ENCODE measurements around the gene GUK1. TPM values are rescaled to one million over a fixed set of nuclear protein-coding genes. Genes with fewer than 3 reads are reported as not detected.

The GUK1 gene
- total and polyA plus RNA-seq, 2 of the 4 experiments (the other 2 are of a cell fraction) = 465 to 548 TPM

GRCh38 chr1:228112617-228113016 lies 27.5 kb upstream of the GUK1 start:
- no peak overlapping the region for H2BK120ac ChIP-seq (ENCODE audit: low read depth, low read length)
- TF ChIP-seq MXI1 (IDR thresholded peaks at IDR 0.05; ENCODE audit: borderline replicate concordance, low read depth, low read length) = no peak
- no peak for TF ChIP-seq POLR2A (IDR thresholded peaks at IDR 0.05; ENCODE audit: low read depth, low read length)
- TF ChIP-seq USF2 (IDR thresholded peaks at IDR 0.05; ENCODE audit: low read depth, low read length) = no peak
- no peak for TF ChIP-seq RAD21 (IDR thresholded peaks at IDR 0.05; ENCODE audit: low read length)
- TF ChIP-seq CEBPB (IDR thresholded peaks at IDR 0.05; ENCODE audit: low read depth, low read length) = no peak
- TF ChIP-seq CHD1 (IDR thresholded peaks at IDR 0.05; ENCODE audit: low read depth, low read length) = no peak
- no peak for TF ChIP-seq MAZ (IDR thresholded peaks at IDR 0.05; ENCODE audit: borderline replicate concordance, low read depth, low read length)
- no peak for TF ChIP-seq BHLHE40 (IDR thresholded peaks at IDR 0.05; ENCODE audit: low read depth, low read length)
- TF ChIP-seq ELK1 (IDR thresholded peaks at IDR 0.05; ENCODE audit: borderline replicate concordance, low read depth, low read length) = no peak
- TF ChIP-seq CTCF (conservative IDR thresholded peaks at IDR 0.05; ENCODE audit: low read depth, low read length) = no peak
- no peak for TF ChIP-seq MAFK (IDR thresholded peaks at IDR 0.05; ENCODE audit: low read depth, low read length)
- TF ChIP-seq FOS (IDR thresholded peaks at IDR 0.05; ENCODE audit: low read depth, low read length) = no peak
- no peak for TF ChIP-seq NFE2L2 (IDR thresholded peaks at IDR 0.05; ENCODE audit: low read depth, low read length)
- TF ChIP-seq SMC3 (IDR thresholded peaks at IDR 0.05; ENCODE audit: low read depth, low read length) = no peak
- TF ChIP-seq RCOR1 (IDR thresholded peaks at IDR 0.05; ENCODE audit: insufficient replicate concordance, low read length) = no peak
- intact Hi-C loops (cut with micrococcal nuclease) = no loop called here
- no peaks in the 10 kb centered on the region for H3K27me3 ChIP-seq (ENCODE audit: control insufficient read depth, insufficient read depth, low read length)
- ChIA-PET POLR2A (ENCODE audit: unreplicated experiment) (interaction anchor here (0.7 kb wide), 1 partner anchor 22 kb away, joined by 3 read pairs; no protein-coding TSS in a partner anchor), CTCF (interaction anchor here (1.4 kb wide), 1 partner anchor 18 kb away, joined by 5 read pairs; no protein-coding TSS in a partner anchor)
- in situ Hi-C loops (cut with MboI; ENCODE audit: low sequenced_read_pairs) = no loop called here
- no peak overlapping the region for H2BK20ac ChIP-seq (ENCODE audit: low read depth, low read length)
- DNase-seq (no peak), ATAC-seq (ENCODE audit: low read depth) (no peak)
- dilution Hi-C loops (cut with HindIII; ENCODE audit: low sequenced_read_pairs, unreplicated experiment) = no loop called here
- no peak overlapping the region for H2BK15ac ChIP-seq (ENCODE audit: low read depth, low read length)
- H3K4me2 ChIP-seq (ENCODE audit: low read depth, low read length) = no peak overlapping the region
- H3K4me1 ChIP-seq (ENCODE audit: control insufficient read depth, insufficient read depth, low read length) = peaks cover 3% of the 10 kb centered on the region
- no CpG with 5 or more reads among the region's 1 CpG for WGBS, 2 experiments (ENCODE audit: extremely low coverage in 2 of 2, insufficient read length in 1 of 2)
- no peak overlapping the region for H3K4me3 ChIP-seq (ENCODE audit: insufficient read depth, low read depth, low read length)
- H2AK5ac ChIP-seq (ENCODE audit: low read depth, low read length) = no peak overlapping the region
- no peak overlapping the region for H4K91ac ChIP-seq (ENCODE audit: insufficient read depth, low read depth, low read length)
- H3K18ac ChIP-seq (ENCODE audit: low read depth, low read length) = no peak overlapping the region
- no peak overlapping the region for H2AK9ac ChIP-seq (replicated peaks; ENCODE audit: low read depth, low read length, poor library complexity)
- no peak overlapping the region for H2AFZ ChIP-seq (replicated peaks; ENCODE audit: low read length, poor library complexity)
- no peak overlapping the region for H4K5ac ChIP-seq (ENCODE audit: low read depth, low read length)
- H4K20me1 ChIP-seq (ENCODE audit: insufficient read depth, low read length) = no peaks in the 10 kb centered on the region
- peaks cover under 1% of the 10 kb centered on the region; the same call in 1 of the 2 replicates for H3K36me3 ChIP-seq (ENCODE audit: control insufficient read depth, insufficient read depth, low read length)
- H3K23ac ChIP-seq (ENCODE audit: low read depth, low read length) = no peak overlapping the region
- H3K9me1 ChIP-seq (ENCODE audit: insufficient read depth, low read length) = no peaks in the 10 kb centered on the region
- H4K8ac ChIP-seq (ENCODE audit: low read depth in 2 of 2, low read length in 2 of 2) = no peak overlapping the region
- no peak overlapping the region for H3K56ac ChIP-seq (ENCODE audit: extremely low read depth, insufficient read depth, low read length)
- no peak overlapping the region for H3K27ac ChIP-seq (ENCODE audit: insufficient read depth, low read length)
- no peak overlapping the region for H2BK5ac ChIP-seq (ENCODE audit: low read depth, low read length, poor library complexity, severe bottlenecking)
- no TSS peak for BruUV-seq (replicated peaks)
- no peak overlapping the region for H3K9ac ChIP-seq (ENCODE audit: low read depth, low read length)
- H3K4ac ChIP-seq (ENCODE audit: low read depth, low read length) = no peak overlapping the region
- peaks cover 11 to 30% of the 10 kb centered on the region in 2 experiments; a peak in 3 of 4 replicates for H3K79me1 ChIP-seq (ENCODE audit: low read depth in 1 of 2, low read length in 2 of 2)
- no peak overlapping the region for H3K14ac ChIP-seq (replicated peaks; ENCODE audit: low read depth, low read length)
- H3K9me3 ChIP-seq (ENCODE audit: control insufficient read depth, insufficient read depth, low read length) = no peaks in the 10 kb centered on the region
